Chondrocyte (in vitro differentiated cells): ENCODE data around the gene RBMS2. TPM values are rescaled to one million over a fixed set of nuclear protein-coding genes. Genes with fewer than 3 reads are reported as not detected.

Experiments used
- DNase-seq: peaks from one replicate; pipeline ENCODE4 v3.0.0; 2021; ENCODE audit warnings: mixed read lengths, low spot score
- H3K27ac Mint-ChIP-seq: one replicate; pipeline ENCODE4 v1.8.0; 2021; ENCODE audit warnings: mild to moderate bottlenecking, moderate library complexity, mixed read lengths; ENCODE audit not compliant: unreplicated experiment
- H3K27me3 Mint-ChIP-seq: 2 replicates; pipeline ENCODE4 v1.8.0; 2021; ENCODE audit warnings: low read depth, mixed read lengths
- H3K36me3 Mint-ChIP-seq: 2 replicates; pipeline ENCODE4 v1.8.0; 2021; ENCODE audit warnings: low read depth, mixed read lengths
- H3K4me1 Mint-ChIP-seq: 2 replicates; pipeline ENCODE4 v1.8.0; 2021; ENCODE audit warnings: low read depth, mild to moderate bottlenecking, mixed read lengths
- H3K4me3 Mint-ChIP-seq: one replicate; pipeline ENCODE4 v1.8.0; 2021; ENCODE audit warnings: mild to moderate bottlenecking, moderate library complexity, mixed read lengths; ENCODE audit not compliant: unreplicated experiment
- H3K9me3 Mint-ChIP-seq: 2 replicates; pipeline ENCODE4 v1.8.0; 2021; ENCODE audit warnings: low read depth, mixed read lengths
- total RNA-seq: library from RNA; stranded (reverse); gene quantifications from 3 replicates; pipeline ENCODE4 v1.2.1, GENCODE V29; 2021
- TF ChIP-seq, protein P1 (sequence below): fragments of 200-600 bp; sonication (generic); IDR thresholded peaks from 2 replicates; pipeline ENCODE4 v1.5.0; 2021; ENCODE audit warnings: antibody characterized with exemption, mild to moderate bottlenecking, moderate library complexity

Gene RBMS2
- total RNA-seq, 1 donor from 2014 or later = 65.3 TPM

DNA sequence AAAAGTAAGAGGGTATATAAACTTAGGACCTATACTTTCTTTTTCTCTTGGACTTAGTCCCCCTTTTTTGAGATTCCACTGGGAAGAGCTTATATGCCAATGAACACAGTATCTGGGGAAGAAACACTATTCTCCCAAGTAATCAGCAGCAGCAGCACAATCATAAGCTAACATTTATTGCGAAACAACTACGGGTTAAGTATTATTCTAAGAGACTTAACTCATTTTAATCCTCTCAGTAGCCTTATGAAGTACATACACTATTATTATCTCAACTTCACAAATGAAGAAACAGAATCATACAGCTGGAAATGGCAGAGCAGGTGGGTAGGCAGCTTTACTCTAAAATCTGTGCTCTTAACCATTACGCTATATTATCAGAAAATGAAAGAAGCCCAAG lies 80.6 kb downstream of the RBMS2 start:
- no peak for DNase-seq
- Mint-ChIP-seq H3K27me3 (no peaks in the 10 kb centered on the region), H3K4me1 (peaks cover under 1% of the 10 kb centered on the region), H3K4me3 (no peak overlapping the region), H3K9me3 (no peaks in the 10 kb centered on the region), H3K36me3 (peaks cover 59% of the 10 kb centered on the region), H3K27ac (no peak overlapping the region)
- TF ChIP-seq, protein P1, sequence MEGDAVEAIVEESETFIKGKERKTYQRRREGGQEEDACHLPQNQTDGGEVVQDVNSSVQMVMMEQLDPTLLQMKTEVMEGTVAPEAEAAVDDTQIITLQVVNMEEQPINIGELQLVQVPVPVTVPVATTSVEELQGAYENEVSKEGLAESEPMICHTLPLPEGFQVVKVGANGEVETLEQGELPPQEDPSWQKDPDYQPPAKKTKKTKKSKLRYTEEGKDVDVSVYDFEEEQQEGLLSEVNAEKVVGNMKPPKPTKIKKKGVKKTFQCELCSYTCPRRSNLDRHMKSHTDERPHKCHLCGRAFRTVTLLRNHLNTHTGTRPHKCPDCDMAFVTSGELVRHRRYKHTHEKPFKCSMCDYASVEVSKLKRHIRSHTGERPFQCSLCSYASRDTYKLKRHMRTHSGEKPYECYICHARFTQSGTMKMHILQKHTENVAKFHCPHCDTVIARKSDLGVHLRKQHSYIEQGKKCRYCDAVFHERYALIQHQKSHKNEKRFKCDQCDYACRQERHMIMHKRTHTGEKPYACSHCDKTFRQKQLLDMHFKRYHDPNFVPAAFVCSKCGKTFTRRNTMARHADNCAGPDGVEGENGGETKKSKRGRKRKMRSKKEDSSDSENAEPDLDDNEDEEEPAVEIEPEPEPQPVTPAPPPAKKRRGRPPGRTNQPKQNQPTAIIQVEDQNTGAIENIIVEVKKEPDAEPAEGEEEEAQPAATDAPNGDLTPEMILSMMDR = no peak

DNA sequence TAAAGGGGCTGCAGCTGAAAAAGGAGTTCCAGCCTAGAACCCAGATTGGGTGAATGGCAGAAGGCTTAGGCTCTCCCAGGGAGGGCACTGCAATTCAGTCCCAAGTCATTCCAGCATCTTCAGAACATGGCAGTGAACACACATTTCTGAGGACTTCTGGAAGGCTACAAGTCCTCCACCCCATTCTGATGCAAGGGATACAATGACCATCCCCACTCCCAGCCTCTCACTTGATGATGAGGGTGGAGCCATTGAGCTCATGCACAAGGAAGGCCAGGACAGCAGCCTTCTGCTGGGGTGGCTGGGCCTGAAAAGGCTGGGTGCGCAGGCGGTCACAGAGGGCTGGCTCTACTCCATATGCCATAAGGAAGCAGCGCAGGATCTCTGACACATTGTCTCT lies 82.7 kb downstream of the RBMS2 start:
- no peaks in the 10 kb centered on the region for H3K9me3 Mint-ChIP-seq
- TF ChIP-seq, protein P1 = no peak
- H3K27ac Mint-ChIP-seq = no peak overlapping the region
- no peaks in the 10 kb centered on the region for H3K4me1 Mint-ChIP-seq
- no peak for DNase-seq
- peaks cover 58% of the 10 kb centered on the region for H3K36me3 Mint-ChIP-seq
- no peaks in the 10 kb centered on the region for H3K27me3 Mint-ChIP-seq
- no peak overlapping the region for H3K4me3 Mint-ChIP-seq

DNA sequence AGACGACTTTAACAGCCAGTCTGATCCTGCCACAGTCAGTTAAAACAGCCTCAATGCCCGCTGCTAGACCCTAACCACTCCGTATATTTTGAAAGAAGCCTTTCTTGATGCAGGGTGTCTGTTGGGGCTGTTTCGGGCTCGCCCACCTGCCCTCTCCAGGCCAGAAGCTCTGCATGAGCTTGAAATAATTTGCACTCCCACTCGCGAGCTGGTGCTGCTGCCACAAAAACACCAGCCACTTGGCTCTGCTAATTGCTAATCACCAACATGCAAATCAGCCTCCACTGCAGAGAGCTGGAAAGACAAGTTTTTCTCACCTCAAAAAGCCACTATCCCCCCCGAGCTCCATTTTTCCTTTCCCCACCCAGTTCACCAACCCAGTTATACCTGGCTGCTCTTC lies 93.0 kb downstream of the RBMS2 start:
- TF ChIP-seq, protein P1 = no peak
- H3K9me3 Mint-ChIP-seq = no peaks in the 10 kb centered on the region
- no peaks in the 10 kb centered on the region for H3K4me1 Mint-ChIP-seq
- no peaks in the 10 kb centered on the region for H3K27me3 Mint-ChIP-seq
- no peak overlapping the region for H3K4me3 Mint-ChIP-seq
- H3K36me3 Mint-ChIP-seq = peaks cover 59% of the 10 kb centered on the region
- H3K27ac Mint-ChIP-seq = no peak overlapping the region
- DNase-seq = no peak

DNA sequence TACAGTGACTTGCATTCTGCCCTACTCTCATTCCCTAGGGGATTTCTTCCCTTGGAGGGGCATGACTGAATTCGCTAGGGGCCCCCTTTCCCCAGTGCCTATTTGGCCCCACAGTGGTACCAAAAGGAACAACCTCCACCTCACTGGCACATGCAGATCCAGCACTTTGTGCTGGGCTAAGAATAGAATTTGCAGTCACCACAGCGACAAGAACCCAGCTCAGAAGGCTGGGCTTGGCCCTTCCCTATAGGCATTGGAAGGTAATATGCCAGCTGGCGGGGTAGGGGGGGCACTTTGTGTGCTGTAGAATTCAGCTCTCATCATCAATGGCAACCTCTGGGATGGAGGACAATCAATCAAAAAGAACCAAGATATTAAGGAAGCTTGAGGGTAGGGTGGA lies 94.6 kb downstream of the RBMS2 start:
- Mint-ChIP-seq H3K27ac (no peak overlapping the region), H3K9me3 (no peaks in the 10 kb centered on the region), H3K4me1 (no peaks in the 10 kb centered on the region), H3K4me3 (no peak overlapping the region), H3K27me3 (no peaks in the 10 kb centered on the region), H3K36me3 (peaks cover 52% of the 10 kb centered on the region)
- no peak for DNase-seq
- TF ChIP-seq, protein P1 = no peak

DNA sequence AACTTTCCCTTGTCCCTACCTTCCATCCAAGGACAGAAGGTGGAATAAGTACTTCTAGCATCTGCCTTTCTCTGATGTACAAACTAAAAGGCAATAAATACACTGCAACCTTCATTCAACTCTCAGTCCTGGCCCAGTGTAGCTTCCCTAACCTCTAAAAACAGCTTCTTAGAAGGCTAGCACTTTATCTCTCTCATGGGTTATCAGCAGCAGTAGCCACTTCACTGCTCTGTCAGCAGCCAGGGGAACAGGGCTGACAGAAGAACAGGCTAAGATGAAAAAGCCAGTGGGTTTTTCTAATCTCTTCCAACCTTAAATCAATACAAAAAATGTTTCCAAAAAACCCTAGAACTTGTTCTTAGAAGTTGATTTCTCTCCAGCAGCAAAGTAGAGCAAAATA lies 95.3 kb downstream of the RBMS2 start:
- Mint-ChIP-seq H3K9me3 (no peaks in the 10 kb centered on the region), H3K27me3 (no peaks in the 10 kb centered on the region), H3K4me3 (no peak overlapping the region), H3K4me1 (no peaks in the 10 kb centered on the region), H3K36me3 (peaks cover 45% of the 10 kb centered on the region), H3K27ac (no peak overlapping the region)
- DNase-seq = no peak
- TF ChIP-seq, protein P1 = no peak
